CD4-positive, alpha-beta T cell treated with Interferon alpha-2 for 1 hour (primary cell): Measurements from ENCODE around the gene FCN1.
"Not testable (repeated sequence)": the region's sequence is repeated elsewhere in the genome, so short reads cannot be mapped to it uniquely, and the experiment has no call there.

Experiments used
- DNase-seq, 2 donors: peaks; one replicate each; pipeline ENCODE4 v3.0.0-alpha.2; 2020 to 2022

Gene FCN1

GRCh38 chr9:134917431-134918373, at the start of gene FCN1:
Gene FCN1 (minus strand): TSS chr9:134917912. CDS start chr9:134917871, 41 bp downstream.
- peak in 1 of 2 donors; percentile 17 for DNase-seq

DNA sequence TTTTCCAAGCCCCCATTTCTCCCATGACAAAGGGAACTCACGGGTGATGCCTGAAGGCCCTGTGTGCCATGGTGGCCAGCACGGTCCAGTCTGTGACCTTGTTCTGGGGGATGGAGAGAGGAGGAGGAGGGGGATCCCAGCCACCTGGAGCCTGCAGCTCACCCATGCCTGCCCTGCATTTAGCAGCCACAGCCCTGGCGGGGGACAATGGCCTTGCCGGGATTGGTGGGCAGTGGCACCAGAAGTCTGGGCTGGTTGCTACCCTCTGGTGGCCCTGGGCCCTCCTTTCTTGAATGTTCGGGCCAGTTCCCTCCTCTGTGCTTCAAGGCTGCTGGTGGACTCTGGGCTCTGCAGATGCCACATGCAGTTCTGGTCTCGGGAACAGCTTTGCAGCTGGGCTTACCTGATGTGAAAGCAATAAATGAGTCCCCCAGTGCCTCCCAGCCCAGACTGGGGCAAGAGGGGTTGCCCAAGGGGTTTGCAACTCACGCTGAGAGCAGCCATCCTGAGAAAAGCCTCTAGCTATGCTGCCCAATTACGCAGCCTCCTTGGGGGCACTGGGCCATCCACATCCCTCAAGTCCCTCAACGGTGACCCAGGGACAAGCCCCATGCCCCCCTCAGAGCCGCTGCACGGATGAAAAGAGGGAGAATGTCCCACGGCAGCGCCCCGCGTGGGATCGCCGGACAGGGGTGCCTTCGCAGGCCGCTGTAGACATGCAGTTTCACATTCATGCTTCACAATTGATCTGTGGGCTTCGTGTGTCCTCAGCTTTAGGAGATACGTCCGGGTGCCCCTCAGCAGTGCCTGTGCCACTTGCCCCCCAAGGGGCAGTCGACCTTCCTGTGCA, 49.2 kb upstream of the FCN1 start:
- no peak for DNase-seq

GRCh38 chr9:134966270-134966669, 48.6 kb upstream of the FCN1 start:
- no peak for DNase-seq

DNA sequence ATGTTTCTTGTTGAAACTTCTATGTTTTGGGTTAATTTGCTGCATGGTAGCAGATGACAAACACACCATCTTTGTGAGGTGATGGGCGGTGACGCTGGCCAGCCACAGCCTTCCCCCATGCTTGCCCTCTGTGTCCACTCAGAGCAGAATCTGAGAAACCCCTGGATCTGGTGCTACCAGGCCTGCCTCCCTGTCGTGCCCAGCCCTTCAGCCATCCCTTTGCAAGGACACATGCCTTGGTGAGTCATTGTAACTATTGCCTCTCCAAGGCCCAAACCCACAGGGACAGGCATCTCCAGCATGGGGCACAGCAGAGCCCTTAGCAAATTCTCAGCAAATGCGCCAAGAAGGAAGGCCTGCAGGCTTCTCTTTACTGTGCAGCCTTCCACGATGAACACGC, 48.1 kb upstream of the FCN1 start:
- DNase-seq = no peak

DNA sequence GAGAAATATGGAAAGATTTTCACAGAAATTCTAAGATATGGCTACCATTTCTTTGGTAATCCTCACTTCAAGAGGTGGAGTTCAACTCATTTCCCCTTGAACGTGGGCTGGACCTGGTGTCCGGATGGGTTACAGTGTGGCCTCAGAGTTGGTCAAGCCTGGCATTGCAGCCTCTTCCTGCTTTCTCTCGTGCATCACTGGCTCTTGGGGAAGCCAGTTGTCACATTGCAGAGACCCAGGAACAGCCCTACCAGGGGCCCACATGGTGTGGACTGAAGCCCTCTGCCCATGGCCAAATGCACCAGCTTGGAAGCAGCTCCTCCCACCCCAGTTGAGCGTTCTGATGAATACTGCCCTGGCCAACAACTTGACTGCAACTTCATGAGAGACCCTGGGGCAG, 47.7 kb upstream of the FCN1 start:
- DNase-seq = no peak

- DNase-seq = no peak
These were observed 46.8 kb upstream of the FCN1 start for GRCh38 chr9:134964271-134965055.

DNA sequence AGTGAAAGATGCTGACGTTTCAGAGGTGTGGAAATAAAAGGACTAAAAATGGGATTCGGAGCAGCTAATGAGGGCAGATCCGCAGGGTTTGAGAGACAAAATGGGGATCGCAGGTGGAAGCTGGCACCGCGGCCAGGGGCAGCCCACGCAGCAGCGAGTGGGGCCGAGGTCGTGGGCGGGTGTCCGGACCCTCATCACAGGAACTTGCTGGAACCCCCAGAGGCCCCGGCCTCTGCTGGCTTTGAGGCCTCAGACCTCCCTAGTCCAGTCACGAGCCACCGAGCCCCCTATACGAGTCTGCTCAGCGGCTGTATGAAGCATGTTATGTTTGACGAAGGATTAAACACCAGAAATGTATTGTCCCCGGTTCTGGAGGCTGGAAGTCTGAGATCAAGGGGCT, 45.8 kb upstream of the FCN1 start:
- no peak for DNase-seq

DNA sequence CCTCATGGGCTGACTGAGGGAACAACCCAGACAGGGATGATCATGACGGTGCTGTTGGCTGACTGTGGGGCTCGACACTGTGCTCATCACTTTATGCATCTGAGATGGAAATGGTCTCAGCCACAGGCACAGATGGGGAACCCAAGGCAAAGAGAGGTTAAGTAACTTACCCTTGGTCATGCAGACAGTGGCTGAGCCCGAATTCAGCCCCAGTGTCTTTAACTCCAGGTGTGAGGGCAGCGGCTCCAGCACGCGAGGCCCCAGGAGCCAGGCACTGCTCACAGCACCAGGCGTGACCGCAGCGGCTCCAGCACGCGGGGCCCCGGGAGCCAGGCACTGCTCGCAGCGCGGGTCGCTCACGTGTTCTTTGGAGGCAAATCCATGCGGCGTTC, 45.3 kb upstream of the FCN1 start:
- no peak for DNase-seq

DNA sequence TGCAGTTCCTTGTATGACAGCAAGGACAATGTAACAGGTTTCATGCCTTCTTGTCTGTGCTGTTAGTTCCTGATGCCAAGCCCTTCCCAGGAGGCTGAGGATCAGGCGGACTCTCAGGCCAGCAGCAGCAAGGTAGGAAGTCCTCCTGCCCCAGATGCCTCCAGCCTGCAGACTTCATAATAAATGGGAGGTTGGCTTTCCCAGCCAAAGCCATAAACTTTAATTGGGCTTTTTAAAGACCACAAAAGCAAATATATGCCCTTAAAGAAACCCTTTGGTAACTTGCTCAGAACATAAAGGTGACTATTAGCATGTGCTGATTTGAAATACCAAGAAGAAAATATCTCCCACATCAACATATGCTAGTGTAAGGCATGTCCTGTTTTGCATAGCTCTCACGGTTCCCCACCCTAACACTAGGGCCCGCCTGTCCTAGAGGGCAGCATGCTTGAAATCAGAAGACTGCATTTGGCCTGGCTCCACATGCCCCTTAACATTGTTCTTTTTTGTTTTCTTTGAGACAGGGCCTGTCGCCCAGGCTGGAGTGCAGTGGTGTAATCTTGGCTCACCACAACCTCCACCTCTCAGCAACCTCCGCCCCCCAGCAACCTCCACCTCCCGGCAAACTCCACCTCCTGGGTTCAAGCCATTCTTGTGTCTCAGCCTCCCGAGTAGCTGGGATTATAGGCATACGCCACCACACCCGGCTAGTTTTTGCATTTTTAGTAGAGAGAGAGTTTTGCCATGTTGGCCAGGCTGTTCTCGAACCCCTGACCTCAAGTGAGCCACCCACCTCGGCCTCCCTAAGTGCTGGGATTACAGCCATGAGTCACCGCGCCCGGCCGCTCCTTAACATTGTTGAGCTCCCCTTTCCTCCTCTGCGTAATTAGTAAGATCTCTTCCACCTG, 44.6 kb upstream of the FCN1 start:
- no peak for DNase-seq

DNA sequence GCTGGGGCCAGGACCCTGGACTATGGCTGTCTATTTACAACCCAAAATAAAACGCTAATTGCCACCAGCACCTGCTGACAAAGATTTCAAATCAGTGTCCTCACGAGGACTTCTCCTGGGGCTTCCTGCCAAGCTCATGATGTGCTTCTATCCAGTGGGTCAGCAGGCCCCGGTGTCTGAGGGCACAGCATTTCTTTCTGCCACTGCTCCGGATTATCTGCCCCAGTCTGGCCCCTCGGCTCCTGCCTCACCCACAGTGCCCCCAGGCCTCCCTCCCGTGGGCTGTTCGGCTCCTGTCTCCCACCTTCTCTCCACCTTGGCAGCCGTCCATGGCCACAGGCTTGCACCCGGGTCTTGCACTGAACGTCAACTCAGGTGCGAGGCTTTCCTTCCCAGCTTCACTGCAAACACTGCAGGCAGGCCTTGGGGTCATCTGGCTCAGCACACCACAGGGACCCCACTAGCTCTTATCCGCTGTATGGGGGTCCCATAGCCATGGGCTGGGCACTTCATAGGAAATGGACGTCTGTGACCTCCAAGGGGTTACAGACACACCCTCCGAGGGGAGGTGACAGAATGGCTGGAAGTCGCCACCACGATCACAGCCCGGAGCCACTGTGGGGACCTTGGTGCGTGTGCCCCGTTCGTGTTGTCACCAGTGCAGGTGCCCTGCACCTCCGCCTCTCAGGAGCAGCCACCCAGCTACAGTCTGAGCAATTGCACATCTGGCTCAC, 43.8 kb upstream of the FCN1 start:
- DNase-seq = no peak

GRCh38 chr9:134960701-134961181, 43.0 kb upstream of the FCN1 start:
- DNase-seq = no peak

DNA sequence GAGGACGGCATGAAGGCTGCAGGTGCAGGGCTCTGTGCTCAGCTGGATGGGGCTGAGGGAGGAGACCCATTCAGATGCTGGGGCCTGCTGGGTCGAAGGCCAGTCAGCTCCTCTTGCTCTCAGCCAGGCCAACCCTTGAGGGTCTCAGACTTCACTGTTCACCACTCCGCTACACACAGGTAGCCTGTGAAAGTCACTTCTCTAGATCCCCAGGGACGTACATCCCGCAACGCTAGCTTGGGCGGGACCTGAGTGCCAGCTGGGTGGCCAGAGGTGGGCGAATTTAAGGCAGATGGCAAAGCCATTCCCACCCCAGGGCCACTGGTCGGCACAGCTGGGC, 42.2 kb upstream of the FCN1 start:
- DNase-seq = no peak

GRCh38 chr9:134959126-134959970, 41.6 kb upstream of the FCN1 start:
- no peak for DNase-seq

GRCh38 chr9:134957945-134958227, 40.2 kb upstream of the FCN1 start:
- DNase-seq = no peak

- DNase-seq = no peak
These were observed 39.6 kb upstream of the FCN1 start for GRCh38 chr9:134957165-134957944.

- DNase-seq = not testable (repeated sequence)
These were observed 38.7 kb upstream of the FCN1 start for GRCh38 chr9:134956387-134956786.

GRCh38 chr9:134955801-134956200, 38.1 kb upstream of the FCN1 start:
- DNase-seq = no peak

- DNase-seq = no peak
These were observed 37.4 kb upstream of the FCN1 start for GRCh38 chr9:134955156-134955555.

DNA sequence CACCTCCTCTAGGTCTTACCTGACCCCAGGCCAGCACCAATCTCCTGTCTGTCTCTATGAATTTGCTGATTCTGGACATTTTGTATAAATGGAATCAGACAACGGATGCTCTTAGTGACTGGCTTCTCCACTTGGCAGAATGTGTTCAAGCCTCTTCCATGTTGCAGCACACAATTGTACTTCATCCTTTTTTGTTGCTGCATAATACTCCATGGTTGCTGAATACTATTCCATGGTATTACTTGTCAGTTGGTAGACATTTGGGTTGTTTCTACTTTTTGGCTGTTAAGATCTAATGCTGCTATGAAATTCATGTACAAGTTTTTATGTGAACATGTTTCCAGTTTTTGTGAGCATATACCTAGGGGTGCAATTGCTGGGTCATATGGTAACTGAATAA, 34.3 kb upstream of the FCN1 start:
- DNase-seq = no peak

GRCh38 chr9:134951461-134951860, 33.7 kb upstream of the FCN1 start:
- no peak for DNase-seq
